Suprapubic skin (tissue), 4 donors: Measurements from ENCODE around the gene SORCS2. TPM values are rescaled to one million over a fixed set of nuclear protein-coding genes. Genes with fewer than 3 reads are reported as not detected.

ENCODE experiments used
- DNase-seq, 2 donors: peaks; one replicate each; pipeline ENCODE4 v3.0.0-alpha.2; 2019; ENCODE audit warnings: low spot score in 2 of 2
- H3K27ac ChIP-seq: fragments of 200-600 bp; sonication (generic); one replicate; pipeline ENCODE4 v1.5.1; 2019
- H3K27me3 ChIP-seq: fragments of 200-600 bp; sonication (generic); one replicate; pipeline ENCODE4 v1.5.1; 2019
- H3K36me3 ChIP-seq: fragments of 200-600 bp; sonication (generic); one replicate; pipeline ENCODE4 v1.5.1; 2019
- H3K4me1 ChIP-seq: fragments of 200-600 bp; sonication (generic); one replicate; pipeline ENCODE4 v1.5.1; 2019
- H3K4me3 ChIP-seq: fragments of 200-600 bp; sonication (generic); one replicate; pipeline ENCODE4 v1.5.1; 2019; ENCODE audit warnings: mild to moderate bottlenecking
- H3K9me3 ChIP-seq: fragments of 200-600 bp; sonication (generic); one replicate; pipeline ENCODE4 v1.5.1; 2019
- CTCF ChIP-seq, 2 donors: fragments of 200-600 bp in 1 of 2; fragments of 450-650 bp in 1 of 2; sonication (generic) in 1 of 2; IDR thresholded peaks; one replicate each; pipeline ENCODE4 v1.5.1; 2016 to 2019; ENCODE audit warnings: antibody characterized with exemption in 2 of 2, mild to moderate bottlenecking in 1 of 2, moderate library complexity in 1 of 2
- EP300 ChIP-seq: sonication (generic); formaldehyde crosslinking; IDR thresholded peaks from one replicate; pipeline ENCODE4 v1.6.1; 2017; ENCODE audit warnings: antibody characterized with exemption
- POLR2A ChIP-seq, 2 donors: fragments of 450-650 bp; IDR thresholded peaks; one replicate each; pipeline ENCODE4 v1.6.1; 2017; ENCODE audit warnings: antibody characterized with exemption in 2 of 2, mild to moderate bottlenecking in 2 of 2, moderate library complexity in 2 of 2
- POLR2AphosphoS5 ChIP-seq, 3 donors: sonication (generic); formaldehyde crosslinking; IDR thresholded peaks; one replicate each; pipeline ENCODE4 v1.6.1; 2017; ENCODE audit warnings: antibody characterized with exemption in 3 of 3
- WGBS: methylation state at CpG from one replicate; pipeline ENCODE4 v1.1.5; 2018; 5-methylcytosine and 5-hydroxymethylcytosine counted together
- total RNA-seq, 4 donors: library from RNA; depleted of rRNA; stranded (reverse); fragments of >200 nt; gene quantifications; one replicate each; pipeline ENCODE4 v1.1.0, GENCODE V29; 2016

The SORCS2 gene
- total RNA-seq, 4 donors from 2014 or later: 0.94 to 4.6 (median 1.3) TPM

GRCh38 chr4:7428261-7429068 is 236.1 kb downstream of the SORCS2 start:
- 89% methylated on average over 16 of the region's 16 CpGs for WGBS
- Histone ChIP-seq H3K4me1 (no peaks in the 10 kb centered on the region), H3K9me3 (no peaks in the 10 kb centered on the region), H3K27me3 (no peaks in the 10 kb centered on the region), H3K4me3 (no peak overlapping the region), H3K27ac (no peak overlapping the region), H3K36me3 (no peaks in the 10 kb centered on the region)
- TF ChIP-seq CTCF (IDR thresholded peaks at IDR 0.05): no peak
- no peak for TF ChIP-seq POLR2AphosphoS5 (IDR thresholded peaks at IDR 0.05)
- TF ChIP-seq POLR2A (IDR thresholded peaks at IDR 0.05): no peak
- TF ChIP-seq EP300: no peak
- DNase-seq: peak; percentile 40 to 75

GRCh38 chr4:7429069-7429416 is 236.7 kb downstream of the SORCS2 start:
- peak; percentile 46 to 47 for DNase-seq
- H3K27me3 ChIP-seq: no peaks in the 10 kb centered on the region
- no peak overlapping the region for H3K4me3 ChIP-seq
- H3K36me3 ChIP-seq: no peaks in the 10 kb centered on the region
- no peaks in the 10 kb centered on the region for H3K4me1 ChIP-seq
- no peak for TF ChIP-seq CTCF (IDR thresholded peaks at IDR 0.05)
- no peak for TF ChIP-seq POLR2AphosphoS5 (IDR thresholded peaks at IDR 0.05)
- no peak for TF ChIP-seq EP300
- no peak for TF ChIP-seq POLR2A (IDR thresholded peaks at IDR 0.05)
- no peak overlapping the region for H3K27ac ChIP-seq
- no peaks in the 10 kb centered on the region for H3K9me3 ChIP-seq
- 81% methylated on average over 9 of the region's 9 CpGs for WGBS

- WGBS: 64% methylated on average over 12 of the region's 17 CpGs
- Histone ChIP-seq H3K27me3 (no peaks in the 10 kb centered on the region), H3K9me3 (no peaks in the 10 kb centered on the region), H3K36me3 (no peaks in the 10 kb centered on the region), H3K4me3 (no peak overlapping the region), H3K4me1 (no peaks in the 10 kb centered on the region), H3K27ac (no peak overlapping the region)
- DNase-seq: peak; percentile 44 to 60
- no peak for TF ChIP-seq POLR2A (IDR thresholded peaks at IDR 0.05)
- no peak for TF ChIP-seq CTCF (IDR thresholded peaks at IDR 0.05)
- TF ChIP-seq EP300: no peak
- TF ChIP-seq POLR2AphosphoS5 (IDR thresholded peaks at IDR 0.05): no peak
Measured at GRCh38 chr4:7429601-7430078, 237.3 kb downstream of the SORCS2 start.

- no peak overlapping the region for H3K4me3 ChIP-seq
- no peaks in the 10 kb centered on the region for H3K36me3 ChIP-seq
- DNase-seq: peak; percentile 52 to 72
- no peak for TF ChIP-seq POLR2A (IDR thresholded peaks at IDR 0.05)
- TF ChIP-seq POLR2AphosphoS5 (IDR thresholded peaks at IDR 0.05): no peak
- no peak for TF ChIP-seq CTCF (IDR thresholded peaks at IDR 0.05)
- no peak for TF ChIP-seq EP300
- 43% methylated on average over 10 of the region's 16 CpGs for WGBS
- no peak overlapping the region for H3K27ac ChIP-seq
- H3K4me1 ChIP-seq: peaks cover 4% of the 10 kb centered on the region
- no peaks in the 10 kb centered on the region for H3K9me3 ChIP-seq
- H3K27me3 ChIP-seq: no peaks in the 10 kb centered on the region
Measured at GRCh38 chr4:7430368-7430964, 238.1 kb downstream of the SORCS2 start.

- Histone ChIP-seq H3K27ac (no peak overlapping the region), H3K36me3 (no peaks in the 10 kb centered on the region), H3K4me3 (no peak overlapping the region), H3K4me1 (peaks cover 4% of the 10 kb centered on the region), H3K9me3 (no peaks in the 10 kb centered on the region), H3K27me3 (no peaks in the 10 kb centered on the region)
- DNase-seq: peak; percentile 47 to 68
- 89% methylated on average over 9 of the region's 17 CpGs for WGBS
- TF ChIP-seq EP300: no peak
- no peak for TF ChIP-seq POLR2AphosphoS5 (IDR thresholded peaks at IDR 0.05)
- TF ChIP-seq POLR2A (IDR thresholded peaks at IDR 0.05): no peak
- no peak for TF ChIP-seq CTCF (IDR thresholded peaks at IDR 0.05)
Measured at GRCh38 chr4:7430965-7431695, 238.8 kb downstream of the SORCS2 start.
